GM21576 (cell line): ENCODE measurements around the gene CCNA2.
A peak's percentile ranks its signal among the peaks of the same experiment; 100 is the strongest.

ENCODE experiments used
- ATAC-seq: cut with Tn5 transposase; IDR thresholded peaks from one replicate; pipeline ENCODE4 v1.9.1; 2021; ENCODE audit warnings: mild to moderate bottlenecking, moderate library complexity; ENCODE audit not compliant: unreplicated experiment

CCNA2 gene

GRCh38 chr4:121823505-121824170 is at the start of gene CCNA2:
Gene CCNA2, minus strand, starts transcription at chr4:121823883. Its CDS starts 255 bp downstream, at chr4:121823628.
- ATAC-seq = peak; percentile 93

- peak; percentile 99 for ATAC-seq
Observed at GRCh38 chr4:121869841-121870822, 46.4 kb upstream of the CCNA2 start, which contains the start of gene BBS7. Gene BBS7, minus strand, starts transcription at chr4:121870474. Its CDS starts 161 bp downstream, at chr4:121870313.

GRCh38 chr4:121863799-121864198 is 40.1 kb upstream of the CCNA2 start:
- no peak for ATAC-seq

GRCh38 chr4:121861426-121861825 is 37.7 kb upstream of the CCNA2 start:
- no peak for ATAC-seq

GRCh38 chr4:121860121-121860520 is 36.4 kb upstream of the CCNA2 start:
- ATAC-seq = no peak

- ATAC-seq = no peak
Observed at GRCh38 chr4:121851354-121851753, 27.7 kb upstream of the CCNA2 start.

GRCh38 chr4:121846662-121847061 is 23.0 kb upstream of the CCNA2 start:
- no peak for ATAC-seq

GRCh38 chr4:121842862-121843261 is 19.2 kb upstream of the CCNA2 start:
- no peak for ATAC-seq

- no peak for ATAC-seq
Observed at GRCh38 chr4:121838136-121838535, 14.5 kb upstream of the CCNA2 start.

GRCh38 chr4:121829511-121829910 is 5.8 kb upstream of the CCNA2 start:
- no peak for ATAC-seq

GRCh38 chr4:121827853-121828252 is 4.2 kb upstream of the CCNA2 start:
- ATAC-seq = no peak

- no peak for ATAC-seq
Observed at GRCh38 chr4:121824950-121825349, 1.3 kb upstream of the CCNA2 start.

GRCh38 chr4:121824171-121824527 is 466 bp upstream of the CCNA2 start:
- no peak for ATAC-seq

- peak; percentile 44 for ATAC-seq
Observed at GRCh38 chr4:121822796-121823504, 733 bp downstream of the CCNA2 start.

GRCh38 chr4:121822047-121822446 is 1.6 kb downstream of the CCNA2 start:
- ATAC-seq = no peak

- no peak for ATAC-seq
Observed at GRCh38 chr4:121819216-121819965, 4.3 kb downstream of the CCNA2 start.

GRCh38 chr4:121818215-121818614 is 5.5 kb downstream of the CCNA2 start:
- no peak for ATAC-seq

- ATAC-seq = no peak
Observed at GRCh38 chr4:121817701-121818100, 6.0 kb downstream of the CCNA2 start.

GRCh38 chr4:121817006-121817405 is 6.7 kb downstream of the CCNA2 start:
- ATAC-seq = no peak

- no peak for ATAC-seq
Observed at GRCh38 chr4:121814756-121815155, 8.9 kb downstream of the CCNA2 start.

- no peak for ATAC-seq
Observed at GRCh38 chr4:121811122-121811521, 12.6 kb downstream of the CCNA2 start.
